Erythroblast (primary cell): ENCODE data around the gene PADI4.

ENCODE experiments used
- GATA1 ChIP-seq: IDR thresholded peaks from 2 replicates; pipeline ENCODE4 v1.6.1; 2011; ENCODE audit warnings: low read depth, mild to moderate bottlenecking, control low read depth, low read length, moderate library complexity
- POLR2A ChIP-seq: IDR thresholded peaks from 2 replicates; pipeline ENCODE4 v1.6.1; 2011; ENCODE audit warnings: mild to moderate bottlenecking, low read length

DNA sequence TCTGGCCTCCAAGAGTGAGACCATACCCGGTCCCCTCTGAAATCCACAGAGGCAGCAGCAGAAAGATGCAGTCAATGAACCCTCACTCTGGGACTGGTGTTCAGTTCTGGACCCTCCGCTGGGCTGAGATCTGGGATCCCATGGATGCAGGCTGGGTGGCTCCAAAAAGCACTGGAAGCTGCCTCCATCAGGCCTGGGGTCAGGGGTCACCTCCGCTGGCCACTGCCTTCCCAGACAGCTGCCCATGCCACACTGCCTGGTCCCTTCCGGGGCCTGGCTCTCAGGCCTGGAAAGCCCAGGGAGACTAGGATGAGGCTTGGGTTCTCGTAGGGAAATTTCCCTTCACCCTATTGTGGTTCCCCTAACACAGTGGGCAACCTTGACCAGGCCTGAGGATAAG is 21.4 kb upstream of the PADI4 start:
- TF ChIP-seq POLR2A (no peak), GATA1 (no peak)
